MM.1S (cell line): ENCODE results near the gene SNORC.

Experiments used
- DNase-seq: peaks from one replicate; pipeline ENCODE4 v3.0.0-alpha.2; 2015
- H2AFZ ChIP-seq: fragments of 300-600 bp; sonication (generic); 2 replicates; pipeline ENCODE4 v1.6.0; 2016; ENCODE audit warnings: antibody characterized with exemption, low read length
- H3F3A ChIP-seq: fragments of 300-600 bp; sonication (generic); 2 replicates; pipeline ENCODE4 v1.6.1; 2016; ENCODE audit warnings: mild to moderate bottlenecking, antibody characterized with exemption, low read length, moderate library complexity, mixed read lengths; ENCODE audit not compliant: insufficient read depth
- H3K27ac ChIP-seq: fragments of 300-600 bp; sonication (generic); 2 replicates; pipeline ENCODE4 v1.5.1; 2016; ENCODE audit warnings: mild to moderate bottlenecking, low read length
- H3K27me3 ChIP-seq: fragments of 300-600 bp; sonication (generic); replicated peaks from 2 replicates; pipeline ENCODE4 v1.6.0; 2016; ENCODE audit warnings: low read length; ENCODE audit not compliant: insufficient read depth
- H3K36me3 ChIP-seq: fragments of 300-600 bp; sonication (generic); replicated peaks from 2 replicates; pipeline ENCODE4 v1.6.1; 2016; ENCODE audit warnings: mild to moderate bottlenecking, low read length, mixed read lengths; ENCODE audit not compliant: insufficient read depth
- H3K4me1 ChIP-seq: fragments of 300-600 bp; sonication (generic); 2 replicates; pipeline ENCODE4 v1.6.1; 2016; ENCODE audit warnings: low read length, mixed read lengths
- H3K4me2 ChIP-seq: fragments of 300-600 bp; sonication (generic); 2 replicates; pipeline ENCODE4 v1.6.0; 2016; ENCODE audit warnings: low read depth, low read length
- H3K4me3 ChIP-seq: fragments of 300-600 bp; sonication (generic); 2 replicates; pipeline ENCODE4 v1.5.1; 2016; ENCODE audit warnings: low read length, mixed read lengths
- H3K79me2 ChIP-seq: fragments of 300-600 bp; sonication (generic); 2 replicates; pipeline ENCODE4 v1.6.1; 2016; ENCODE audit warnings: mixed run types, low read length, mixed read lengths
- H3K9ac ChIP-seq: fragments of 300-600 bp; sonication (generic); 2 replicates; pipeline ENCODE4 v1.6.1; 2016; ENCODE audit warnings: low read length, mixed read lengths
- H3K9me2 ChIP-seq: fragments of 300-600 bp; sonication (generic); replicated peaks from 2 replicates; pipeline ENCODE4 v1.6.1; 2016; ENCODE audit warnings: mild to moderate bottlenecking, low read length, mixed read lengths; ENCODE audit not compliant: insufficient read depth
- H3K9me3 ChIP-seq: fragments of 300-600 bp; sonication (generic); replicated peaks from 2 replicates; pipeline ENCODE4 v1.6.1; 2016; ENCODE audit warnings: mild to moderate bottlenecking, low read length, mixed read lengths; ENCODE audit not compliant: insufficient read depth
- H4K20me1 ChIP-seq: fragments of 300-600 bp; sonication (generic); 2 replicates; pipeline ENCODE4 v1.6.1; 2016; ENCODE audit warnings: mild to moderate bottlenecking, low read length, moderate library complexity, mixed read lengths; ENCODE audit not compliant: insufficient read depth
- EZH2 ChIP-seq: fragments of 300-600 bp; sonication (generic); optimal IDR thresholded peaks from 2 replicates; pipeline ENCODE3; 2017; ENCODE audit warnings: low read depth, mild to moderate bottlenecking, antibody characterized with exemption, low read length, mixed read lengths
- EZH2phosphoT487 ChIP-seq: fragments of 300-600 bp; sonication (generic); IDR thresholded peaks from 2 replicates; pipeline ENCODE4 v1.6.1; 2018; ENCODE audit warnings: antibody characterized with exemption, low read length
- TF ChIP-seq, protein P1 (sequence below): fragments of 300-600 bp; sonication (generic); IDR thresholded peaks from 2 replicates; pipeline ENCODE4 v1.5.1; 2016; ENCODE audit warnings: antibody characterized with exemption, low read length, mixed read lengths

SNORC gene

DNA sequence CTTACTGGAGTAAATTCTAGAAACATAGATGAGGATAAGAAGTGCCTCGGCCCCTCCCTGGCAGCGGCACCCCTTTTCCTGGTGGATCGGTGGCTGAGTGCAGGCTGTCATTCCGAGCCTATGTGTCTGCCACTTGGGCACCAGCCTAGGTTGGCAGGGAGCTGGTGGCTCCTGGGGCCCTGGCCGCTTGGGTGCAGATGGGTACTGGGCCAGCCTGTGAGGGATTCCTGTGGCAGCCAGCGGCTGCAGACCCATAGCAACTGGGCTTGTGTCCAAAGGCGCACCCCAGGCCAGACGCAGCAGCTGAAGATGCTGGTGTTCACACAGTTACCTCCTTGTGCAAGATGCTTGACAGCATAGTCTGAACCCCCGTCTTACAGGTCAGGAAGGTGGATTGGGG, 2.8 kb downstream of the SNORC start:
- TF ChIP-seq EZH2 (no peak), EZH2phosphoT487 (no peak)
- TF ChIP-seq, protein P1, sequence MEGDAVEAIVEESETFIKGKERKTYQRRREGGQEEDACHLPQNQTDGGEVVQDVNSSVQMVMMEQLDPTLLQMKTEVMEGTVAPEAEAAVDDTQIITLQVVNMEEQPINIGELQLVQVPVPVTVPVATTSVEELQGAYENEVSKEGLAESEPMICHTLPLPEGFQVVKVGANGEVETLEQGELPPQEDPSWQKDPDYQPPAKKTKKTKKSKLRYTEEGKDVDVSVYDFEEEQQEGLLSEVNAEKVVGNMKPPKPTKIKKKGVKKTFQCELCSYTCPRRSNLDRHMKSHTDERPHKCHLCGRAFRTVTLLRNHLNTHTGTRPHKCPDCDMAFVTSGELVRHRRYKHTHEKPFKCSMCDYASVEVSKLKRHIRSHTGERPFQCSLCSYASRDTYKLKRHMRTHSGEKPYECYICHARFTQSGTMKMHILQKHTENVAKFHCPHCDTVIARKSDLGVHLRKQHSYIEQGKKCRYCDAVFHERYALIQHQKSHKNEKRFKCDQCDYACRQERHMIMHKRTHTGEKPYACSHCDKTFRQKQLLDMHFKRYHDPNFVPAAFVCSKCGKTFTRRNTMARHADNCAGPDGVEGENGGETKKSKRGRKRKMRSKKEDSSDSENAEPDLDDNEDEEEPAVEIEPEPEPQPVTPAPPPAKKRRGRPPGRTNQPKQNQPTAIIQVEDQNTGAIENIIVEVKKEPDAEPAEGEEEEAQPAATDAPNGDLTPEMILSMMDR = no peak
- DNase-seq = no peak
- no peaks in the 10 kb centered on the region for H3F3A ChIP-seq

DNA sequence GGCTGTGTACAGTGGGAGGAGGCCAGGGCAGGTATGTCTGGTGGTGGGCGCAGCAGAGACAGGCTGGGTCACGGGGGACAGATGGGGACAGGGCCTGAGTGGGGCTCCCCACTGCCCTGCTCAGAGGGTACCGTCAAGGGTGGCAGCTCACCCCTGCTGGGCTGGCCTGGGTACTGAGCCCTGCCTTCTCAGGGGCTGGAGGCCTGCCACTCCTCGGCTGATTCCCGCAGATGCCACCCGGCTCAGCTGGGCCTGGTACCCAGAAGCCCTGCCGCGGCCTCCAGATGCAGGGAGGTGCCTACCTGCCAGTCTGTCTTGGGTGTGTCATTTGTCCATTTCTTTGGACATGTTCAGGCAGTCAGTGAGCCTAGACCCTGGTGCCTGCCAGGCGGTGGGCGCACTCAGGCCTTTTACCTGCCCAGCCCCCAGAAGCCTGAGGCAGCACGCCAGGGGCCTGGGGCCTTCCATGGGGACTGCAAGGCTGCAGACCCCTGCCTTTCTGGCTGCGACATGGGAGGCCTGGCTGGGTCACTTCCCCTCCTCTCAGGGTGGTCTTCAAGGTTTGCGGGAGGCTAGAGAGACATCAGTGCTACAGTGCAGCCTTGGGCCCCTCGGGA, 3.3 kb downstream of the SNORC start:
- no peak overlapping the region for H3K27ac ChIP-seq
- no peak overlapping the region for H2AFZ ChIP-seq
- no peaks in the 10 kb centered on the region for H3K36me3 ChIP-seq
- H3K9me2 ChIP-seq = no peaks in the 10 kb centered on the region
- TF ChIP-seq, protein P1 = no peak
- TF ChIP-seq EZH2phosphoT487 = no peak
- no peak for TF ChIP-seq EZH2
- H3K9ac ChIP-seq = no peak overlapping the region
- no peak for DNase-seq
- H3K27me3 ChIP-seq = no peaks in the 10 kb centered on the region
- no peaks in the 10 kb centered on the region for H3K4me1 ChIP-seq
- no peaks in the 10 kb centered on the region for H4K20me1 ChIP-seq
- no peaks in the 10 kb centered on the region for H3K79me2 ChIP-seq
- no peak overlapping the region for H3K4me3 ChIP-seq
- no peak overlapping the region for H3K4me2 ChIP-seq
- H3K9me3 ChIP-seq = no peaks in the 10 kb centered on the region
- H3F3A ChIP-seq = no peaks in the 10 kb centered on the region

More for the DNA sequence above, 2.8 kb downstream of the SNORC start:
- no peak overlapping the region for H3K4me3 ChIP-seq
- no peak overlapping the region for H3K9ac ChIP-seq
- no peaks in the 10 kb centered on the region for H3K4me1 ChIP-seq
- H3K27ac ChIP-seq = no peak overlapping the region
- no peak overlapping the region for H2AFZ ChIP-seq
- no peaks in the 10 kb centered on the region for H3K9me3 ChIP-seq
- H3K36me3 ChIP-seq = no peaks in the 10 kb centered on the region
- H3K9me2 ChIP-seq = no peaks in the 10 kb centered on the region
- H3K27me3 ChIP-seq = no peaks in the 10 kb centered on the region
- H3K4me2 ChIP-seq = no peak overlapping the region
- H3K79me2 ChIP-seq = no peaks in the 10 kb centered on the region
- no peaks in the 10 kb centered on the region for H4K20me1 ChIP-seq

DNA sequence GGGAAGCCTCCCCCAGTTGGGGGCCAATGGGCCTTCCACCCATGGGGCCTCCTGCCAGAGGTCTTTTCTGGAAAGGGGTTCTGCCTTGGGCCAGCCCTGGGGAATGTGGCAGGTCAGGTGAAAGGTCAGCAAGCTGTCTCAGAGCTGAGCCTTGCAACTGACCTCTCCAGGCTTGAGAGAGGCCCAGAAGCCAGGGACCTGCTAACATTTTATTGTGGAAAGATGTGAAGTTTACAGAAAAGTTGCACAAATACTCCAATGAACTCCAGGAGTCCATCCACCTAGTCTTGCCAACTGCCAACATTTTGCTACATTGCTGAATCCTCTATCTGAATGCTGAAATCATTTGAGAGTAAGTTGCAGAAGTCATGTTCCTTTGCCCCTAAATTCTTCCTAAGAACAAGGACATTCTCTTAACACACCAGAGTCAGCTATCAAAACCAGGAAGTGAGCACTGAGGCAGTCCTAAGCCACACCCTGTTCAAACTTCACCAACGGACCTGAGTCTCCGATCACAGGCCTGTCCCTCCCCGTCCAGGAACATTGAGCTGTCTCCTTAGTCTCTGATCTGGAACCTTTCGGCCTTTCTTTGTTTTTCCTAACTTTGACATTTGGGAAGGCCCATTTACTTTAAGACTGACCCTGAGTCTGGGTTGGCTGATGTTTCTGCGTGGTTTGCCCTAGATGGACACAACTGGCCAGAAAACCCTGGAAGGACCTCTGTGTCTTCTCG, 4.0 kb downstream of the SNORC start:
- no peak overlapping the region for H3K4me2 ChIP-seq
- no peak overlapping the region for H3K27ac ChIP-seq

More for the DNA sequence above, 4.0 kb downstream of the SNORC start:
- H3K79me2 ChIP-seq = no peaks in the 10 kb centered on the region
- TF ChIP-seq EZH2 (no peak), EZH2phosphoT487 (no peak)
- TF ChIP-seq, protein P1 = no peak
- H3K36me3 ChIP-seq = no peaks in the 10 kb centered on the region
- no peak overlapping the region for H3K4me3 ChIP-seq
- H2AFZ ChIP-seq = no peak overlapping the region
- H3K27me3 ChIP-seq = no peaks in the 10 kb centered on the region
- DNase-seq = no peak
- H3K9ac ChIP-seq = no peak overlapping the region
- H3F3A ChIP-seq = no peaks in the 10 kb centered on the region
- no peaks in the 10 kb centered on the region for H4K20me1 ChIP-seq
- no peaks in the 10 kb centered on the region for H3K9me2 ChIP-seq
- no peaks in the 10 kb centered on the region for H3K4me1 ChIP-seq
- H3K9me3 ChIP-seq = no peaks in the 10 kb centered on the region
